GM12878 (cell line): ENCODE results near the gene TNK2.
"Not testable (repeated sequence)": the region's sequence is repeated elsewhere in the genome, so short reads cannot be mapped to it uniquely, and the experiment has no call there.

ENCODE experiments used
- ATF7 ChIP-seq: fragments of 450-650 bp; IDR thresholded peaks from 2 replicates; pipeline ENCODE4 v1.6.1; 2016; ENCODE audit warnings: low read depth, mild to moderate bottlenecking
- BRCA1 ChIP-seq: IDR thresholded peaks from 2 replicates; pipeline ENCODE4 v1.6.1; 2011; ENCODE audit warnings: low read depth, low read length, improper control_type of control experiment
- GABPA ChIP-seq: IDR thresholded peaks from 2 replicates; pipeline ENCODE4 v1.6.1; 2014; ENCODE audit warnings: antibody characterized with exemption, low read depth, mild to moderate bottlenecking, inconsistent platforms
- IKZF1 ChIP-seq: fragments of 450-650 bp; conservative IDR thresholded peaks from 2 replicates; pipeline ENCODE4 v1.6.1; 2017; ENCODE audit warnings: antibody characterized with exemption, mild to moderate bottlenecking
- POLR2A ChIP-seq: IDR thresholded peaks from 2 replicates; pipeline ENCODE4 v1.6.1; 2011; ENCODE audit warnings: low read depth, mild to moderate bottlenecking, low read length
- SREBF2 ChIP-seq: IDR thresholded peaks from 2 replicates; pipeline ENCODE4 v1.6.1; 2012; ENCODE audit warnings: mild to moderate bottlenecking, low read length

DNA sequence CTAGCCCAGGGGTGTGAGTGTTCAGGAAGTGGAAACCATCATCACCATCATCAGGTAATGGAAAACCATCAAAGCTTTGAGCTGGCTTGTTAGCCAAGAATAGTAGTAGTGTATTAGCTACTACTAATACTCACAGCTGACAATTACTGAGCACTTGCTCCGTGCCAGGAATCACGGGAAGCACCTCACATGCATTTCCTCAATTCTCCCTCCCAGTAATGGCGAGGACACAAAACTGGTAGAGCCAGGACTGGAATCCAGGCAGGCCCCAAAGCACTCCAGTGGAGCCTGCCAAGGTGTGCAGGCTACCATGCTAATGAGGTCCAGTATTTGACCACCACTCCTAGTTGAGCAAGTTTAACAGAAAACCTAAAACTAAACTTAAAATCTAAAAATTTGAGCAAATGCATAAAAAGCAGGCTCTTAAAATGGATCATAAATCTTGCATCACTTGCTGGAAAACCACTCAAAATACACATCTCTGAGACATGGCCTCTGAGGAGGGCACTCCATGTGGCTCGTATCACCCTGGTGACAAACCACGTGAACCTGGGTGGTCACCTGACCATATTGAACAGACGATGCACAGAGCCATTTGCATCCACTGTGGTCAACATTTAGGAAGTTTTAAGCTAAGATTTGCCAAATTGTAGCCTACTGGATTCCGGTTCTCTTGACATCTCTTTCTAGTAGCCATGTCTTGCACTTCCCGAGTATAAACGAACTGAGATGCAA, 43.3 kb upstream of the TNK2 start:
- TF ChIP-seq IKZF1, BRCA1, GABPA, POLR2A, ATF7, SREBF2: not testable (repeated sequence)
